ENCODE data around the gene SLAMF9. TPM values are rescaled to one million over a fixed set of nuclear protein-coding genes. Genes with fewer than 3 reads are reported as not detected.

The SLAMF9 gene
- total RNA-seq, 2 experiments from 2014 or later, result not detected

- H3K9me3 Mint-ChIP-seq, result no peaks in the 10 kb centered on the region
- intact Hi-C loops (cut with micrococcal nuclease), result no loop called here
- H3K27me3 Mint-ChIP-seq, result peaks cover 22% of the 10 kb centered on the region
- no peak for DNase-seq
- H3K27ac Mint-ChIP-seq, result no peak overlapping the region
- H3K36me3 Mint-ChIP-seq, result no peaks in the 10 kb centered on the region
- ChIA-PET POLR2A (no interaction called here), CTCF (interaction anchor here (3.7 kb wide), 1 partner anchor 33 kb away, joined by 23 read pairs; no protein-coding TSS in a partner anchor)
- no peak overlapping the region for H3K4me3 Mint-ChIP-seq
- H3K4me1 Mint-ChIP-seq (ENCODE audit: low read depth), result no peaks in the 10 kb centered on the region
Observed at GRCh38 chr1:159973350-159973940, 19.4 kb upstream of the SLAMF9 start.

- POLR2A ChIA-PET, result no interaction called here
- CTCF ChIA-PET, result interaction anchor here (0.7 to 3.7 kb wide), 2 partner anchors 34 to 48 kb away, joined by 3 to 23 read pairs; no protein-coding TSS in a partner anchor
- intact Hi-C loops (cut with micrococcal nuclease), result no loop called here
Observed at GRCh38 chr1:159972443-159973205, 18.6 kb upstream of the SLAMF9 start.

GRCh38 chr1:159970932-159971342, 16.9 kb upstream of the SLAMF9 start:
- H3K27ac Mint-ChIP-seq, result no peak overlapping the region
- H3K4me1 Mint-ChIP-seq (ENCODE audit: low read depth), result no peaks in the 10 kb centered on the region
- POLR2A ChIA-PET, result no interaction called here
- H3K4me3 Mint-ChIP-seq, result no peak overlapping the region
- CTCF ChIA-PET, result interaction anchor here (3.7 kb wide), 1 partner anchor 36 kb away, joined by 23 read pairs; no protein-coding TSS in a partner anchor
- H3K36me3 Mint-ChIP-seq, result no peaks in the 10 kb centered on the region
- peaks cover 23% of the 10 kb centered on the region for H3K27me3 Mint-ChIP-seq
- intact Hi-C loops (cut with micrococcal nuclease), result no loop called here
- no peaks in the 10 kb centered on the region for H3K9me3 Mint-ChIP-seq
- no peak for DNase-seq

More at GRCh38 chr1:159972443-159973205, 18.6 kb upstream of the SLAMF9 start:
- Mint-ChIP-seq H3K27me3 (peaks cover 26% of the 10 kb centered on the region), H3K9me3 (no peaks in the 10 kb centered on the region), H3K4me3 (no peak overlapping the region), H3K36me3 (no peaks in the 10 kb centered on the region), H3K4me1 (ENCODE audit: low read depth) (no peaks in the 10 kb centered on the region), H3K27ac (no peak overlapping the region)
- no peak for DNase-seq

DNA sequence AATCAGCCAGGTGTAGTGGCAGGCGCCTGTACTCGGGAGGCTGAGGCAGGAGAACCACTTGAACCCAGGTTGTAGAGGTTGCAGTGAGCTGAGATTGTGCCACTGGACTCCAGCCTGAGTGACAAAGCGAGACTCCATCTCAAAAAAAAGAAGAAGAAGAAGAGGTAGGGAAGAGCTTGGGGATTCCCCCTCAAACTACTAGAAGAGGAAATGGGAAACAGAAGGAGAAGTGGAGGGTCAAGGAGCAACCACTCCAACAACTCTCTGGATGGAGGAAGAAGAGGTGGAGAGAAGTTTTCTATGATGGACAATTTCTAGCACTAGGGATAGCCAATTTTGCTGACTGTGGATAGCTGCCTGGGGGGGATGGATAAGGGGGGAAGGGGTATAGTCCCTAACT, 14.9 kb upstream of the SLAMF9 start:
- ChIA-PET POLR2A (no interaction called here), CTCF (interaction anchor here (1.3 to 1.9 kb wide), 2 partner anchors 37 to 39 kb away, joined by 8 read pairs; no protein-coding TSS in a partner anchor)
- no peaks in the 10 kb centered on the region for H3K36me3 Mint-ChIP-seq
- H3K27ac Mint-ChIP-seq, result no peak overlapping the region
- no peak for DNase-seq
- H3K4me3 Mint-ChIP-seq, result no peak overlapping the region
- H3K4me1 Mint-ChIP-seq (ENCODE audit: low read depth), result no peaks in the 10 kb centered on the region
- H3K9me3 Mint-ChIP-seq, result no peaks in the 10 kb centered on the region
- H3K27me3 Mint-ChIP-seq, result peaks cover 28% of the 10 kb centered on the region
- intact Hi-C loops (cut with micrococcal nuclease), result no loop called here

GRCh38 chr1:159965263-159965662, 11.2 kb upstream of the SLAMF9 start:
- Mint-ChIP-seq H3K9me3 (no peaks in the 10 kb centered on the region), H3K4me3 (no peak overlapping the region), H3K27me3 (peaks cover 21% of the 10 kb centered on the region), H3K27ac (no peak overlapping the region), H3K36me3 (no peaks in the 10 kb centered on the region), H3K4me1 (ENCODE audit: low read depth) (no peaks in the 10 kb centered on the region)
- CTCF ChIA-PET, result interaction anchor here (4.4 kb wide), 1 partner anchor 42 kb away, joined by 22 read pairs; no protein-coding TSS in a partner anchor
- DNase-seq, result no peak
- POLR2A ChIA-PET, result no interaction called here
- intact Hi-C loops (cut with micrococcal nuclease), result no loop called here

DNA sequence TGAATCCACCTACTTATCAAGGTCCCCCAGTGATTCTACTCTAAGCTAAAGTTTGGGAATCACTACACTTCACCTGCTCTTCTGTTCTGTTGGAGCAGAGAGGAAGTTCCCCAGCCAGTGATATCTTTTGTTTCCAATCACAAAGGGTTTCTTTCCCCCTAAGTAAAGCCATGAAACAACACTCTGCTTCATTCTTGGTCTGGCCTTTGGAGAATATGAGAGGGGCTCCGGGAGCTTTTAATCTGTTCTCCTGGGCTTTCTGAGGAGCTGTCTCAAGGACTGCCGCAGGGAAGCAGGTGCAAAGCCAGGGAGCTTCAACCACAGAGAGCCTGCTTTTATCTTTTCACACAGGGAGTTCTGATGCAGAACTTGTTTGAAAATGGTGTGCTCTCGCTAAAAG, 10.1 kb upstream of the SLAMF9 start:
- CTCF ChIA-PET, result interaction anchor here (4.4 kb wide), 1 partner anchor 43 kb away, joined by 22 read pairs; no protein-coding TSS in a partner anchor
- intact Hi-C loops (cut with micrococcal nuclease), result no loop called here

GRCh38 chr1:159962176-159962575, 8.1 kb upstream of the SLAMF9 start:
- Mint-ChIP-seq H3K4me1 (ENCODE audit: low read depth) (peaks cover 11% of the 10 kb centered on the region), H3K27ac (no peak overlapping the region), H3K9me3 (no peaks in the 10 kb centered on the region), H3K27me3 (peaks cover 11% of the 10 kb centered on the region), H3K4me3 (no peak overlapping the region), H3K36me3 (no peaks in the 10 kb centered on the region)
- ChIA-PET CTCF (interaction anchor here (4.4 kb wide), 1 partner anchor 45 kb away, joined by 22 read pairs; no protein-coding TSS in a partner anchor), POLR2A (no interaction called here)
- intact Hi-C loops (cut with micrococcal nuclease), result no loop called here
- DNase-seq, result no peak

More for the DNA sequence above, 10.1 kb upstream of the SLAMF9 start:
- POLR2A ChIA-PET, result no interaction called here
- H3K9me3 Mint-ChIP-seq, result no peaks in the 10 kb centered on the region
- H3K36me3 Mint-ChIP-seq, result no peaks in the 10 kb centered on the region
- peaks cover 21% of the 10 kb centered on the region for H3K27me3 Mint-ChIP-seq
- H3K4me3 Mint-ChIP-seq, result no peak overlapping the region
- H3K4me1 Mint-ChIP-seq (ENCODE audit: low read depth), result peaks cover 5% of the 10 kb centered on the region
- no peak for DNase-seq
- no peak overlapping the region for H3K27ac Mint-ChIP-seq

DNA sequence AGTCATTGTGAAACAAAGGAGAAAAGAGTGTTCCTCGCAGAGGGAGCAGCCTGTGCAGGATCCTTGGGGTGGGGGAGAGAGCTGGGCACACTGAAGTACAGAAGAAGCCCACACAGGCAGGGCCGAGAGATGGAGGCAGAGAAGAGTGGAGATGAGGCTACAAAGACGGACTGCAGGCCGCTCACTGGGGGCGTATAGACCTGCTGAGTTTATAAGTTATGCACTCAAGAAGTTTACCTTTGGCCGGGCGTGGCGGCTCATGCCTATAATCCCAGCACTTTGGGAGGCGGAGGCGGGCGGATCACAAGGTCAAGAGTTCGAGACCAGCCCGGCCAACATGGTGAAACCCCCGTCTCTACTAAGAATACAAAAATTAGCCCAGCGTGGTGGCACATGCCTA, 7.6 kb upstream of the SLAMF9 start:
- CTCF ChIA-PET, result no interaction called here
- DNase-seq, result no peak
- Mint-ChIP-seq H3K27me3 (peaks cover 11% of the 10 kb centered on the region), H3K36me3 (no peaks in the 10 kb centered on the region), H3K27ac (no peak overlapping the region), H3K4me3 (no peak overlapping the region), H3K4me1 (ENCODE audit: low read depth) (peaks cover 11% of the 10 kb centered on the region), H3K9me3 (no peaks in the 10 kb centered on the region)
- POLR2A ChIA-PET, result no interaction called here
- intact Hi-C loops (cut with micrococcal nuclease), result no loop called here

DNA sequence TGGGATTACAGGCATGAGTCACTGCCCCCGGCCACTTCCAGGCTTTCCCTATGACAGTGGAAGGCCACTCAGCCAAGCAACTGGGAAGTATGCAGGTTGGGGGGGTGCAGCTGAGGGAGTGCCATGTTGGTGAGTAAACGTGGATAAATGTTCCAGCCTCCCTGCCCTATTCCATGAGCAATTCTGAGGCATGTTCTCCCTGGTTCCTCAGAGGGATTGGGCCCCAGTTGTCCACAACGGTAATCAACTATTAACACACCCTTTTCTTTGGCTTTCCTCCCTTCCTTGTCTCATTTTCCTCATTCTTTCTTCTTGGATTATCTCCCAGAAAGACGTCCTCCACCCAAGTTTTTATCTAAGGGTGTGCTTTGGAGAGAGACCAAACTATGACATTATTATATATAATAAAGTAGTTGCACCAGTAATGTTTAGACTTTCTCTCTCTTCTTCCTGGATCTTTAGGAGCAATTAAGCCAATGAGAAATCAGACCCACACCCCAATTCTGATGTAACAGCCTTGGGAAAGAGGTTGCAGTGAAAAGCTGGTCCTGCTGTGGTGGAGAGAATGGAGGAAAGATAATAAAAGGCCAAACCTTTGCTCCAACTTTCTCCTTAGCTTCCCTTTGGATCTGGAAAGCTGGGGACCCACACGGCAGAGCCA, 6.8 kb upstream of the SLAMF9 start:
- ChIA-PET CTCF (no interaction called here), POLR2A (no interaction called here)
- DNase-seq, result no peak
- peaks cover 11% of the 10 kb centered on the region for H3K4me1 Mint-ChIP-seq (ENCODE audit: low read depth)
- no peaks in the 10 kb centered on the region for H3K9me3 Mint-ChIP-seq
- intact Hi-C loops (cut with micrococcal nuclease), result no loop called here
- no peaks in the 10 kb centered on the region for H3K36me3 Mint-ChIP-seq
- no peak overlapping the region for H3K4me3 Mint-ChIP-seq
- no peak overlapping the region for H3K27ac Mint-ChIP-seq
- H3K27me3 Mint-ChIP-seq, result peaks cover 14% of the 10 kb centered on the region

- intact Hi-C loops (cut with micrococcal nuclease), result no loop called here
- POLR2A ChIA-PET, result no interaction called here
Observed at GRCh38 chr1:159959451-159959850, 5.4 kb upstream of the SLAMF9 start.

GRCh38 chr1:159958719-159959380, 4.8 kb upstream of the SLAMF9 start:
- ChIA-PET CTCF (interaction anchor here (1.6 to 5.7 kb wide), 2 partner anchors 48 to 59 kb away, joined by 4 to 34 read pairs; no protein-coding TSS in a partner anchor), POLR2A (no interaction called here)
- intact Hi-C loops (cut with micrococcal nuclease), result no loop called here
- Mint-ChIP-seq H3K27ac (no peak overlapping the region), H3K4me1 (ENCODE audit: low read depth) (peaks cover 11% of the 10 kb centered on the region), H3K4me3 (no peak overlapping the region), H3K27me3 (peaks cover 13% of the 10 kb centered on the region), H3K36me3 (no peaks in the 10 kb centered on the region), H3K9me3 (no peaks in the 10 kb centered on the region)
- peak; percentile 24 for DNase-seq

More at GRCh38 chr1:159959451-159959850, 5.4 kb upstream of the SLAMF9 start:
- DNase-seq, result no peak
- CTCF ChIA-PET, result interaction anchor here (1.6 to 5.7 kb wide), 2 partner anchors 48 to 58 kb away, joined by 4 to 34 read pairs; no protein-coding TSS in a partner anchor
- Mint-ChIP-seq H3K4me3 (no peak overlapping the region), H3K27ac (no peak overlapping the region), H3K27me3 (peaks cover 10% of the 10 kb centered on the region), H3K9me3 (no peaks in the 10 kb centered on the region), H3K4me1 (ENCODE audit: low read depth) (peaks cover 11% of the 10 kb centered on the region), H3K36me3 (no peaks in the 10 kb centered on the region)

All from activated CD4-positive, alpha-beta memory T cell treated with anti-CD3 and anti-CD28 coated beads for 36 hours (primary cell).